ENCODE data around the gene B3GLCT. TPM values are rescaled to one million over a fixed set of nuclear protein-coding genes. Genes with fewer than 3 reads are reported as not detected.

Gene B3GLCT
- total and polyA plus RNA-seq, 2 experiments from 2014 or later, result 2.2 to 4.4 TPM

- TF ChIP-seq ETS1 (IDR thresholded peaks at IDR 0.05), result no peak
Observed at GRCh38 chr13:31200637-31200971, 829 bp downstream of the B3GLCT start (continued).

GRCh38 chr13:31201341-31202031 lies 1.7 kb downstream of the B3GLCT start:
- no peaks in the 10 kb centered on the region for H3K9me2 ChIP-seq (ENCODE audit: insufficient read depth)
- peaks cover 11% of the 10 kb centered on the region for H3K27me3 Mint-ChIP-seq (ENCODE audit: insufficient read depth, low read depth, poor library complexity)
- peaks cover 9% of the 10 kb centered on the region; the same call in 1 of the 2 replicates for H3K27me3 ChIP-seq (ENCODE audit: insufficient read depth)
- peak overlapping the region; percentile 75 for H3K4me3 Mint-ChIP-seq
- H4K20me1 ChIP-seq (replicated peaks; ENCODE audit: insufficient read depth), result no peaks in the 10 kb centered on the region
- ATAC-seq, result no peak
- no peaks in the 10 kb centered on the region for H3F3A ChIP-seq (replicated peaks; ENCODE audit: low read depth)
- peaks cover 7% of the 10 kb centered on the region for H3K4me1 ChIP-seq (ENCODE audit: insufficient read depth)
- H3K79me2 ChIP-seq (replicated peaks; ENCODE audit: insufficient read depth), result no peaks in the 10 kb centered on the region
- no peak for DNase-seq (ENCODE audit: low spot score)
- peak overlapping the region; percentile 89 for H3K4me2 ChIP-seq
- H3K4me3 ChIP-seq, result peak overlapping the region; percentile 59
- no peak overlapping the region for H3K27ac ChIP-seq (ENCODE audit: low read depth)
- no peak overlapping the region for H2AFZ ChIP-seq
- H3K27ac Mint-ChIP-seq, result no peak overlapping the region
- no peaks in the 10 kb centered on the region for H3K36me3 Mint-ChIP-seq (ENCODE audit: low read depth)
- no peaks in the 10 kb centered on the region for H3K36me3 ChIP-seq (ENCODE audit: insufficient read depth)
- H3K9me3 Mint-ChIP-seq, result no peaks in the 10 kb centered on the region; the same call in 2 of the 3 replicates
- peaks cover 17% of the 10 kb centered on the region for H3K4me1 Mint-ChIP-seq
- no peak for TF ChIP-seq ETS1 (IDR thresholded peaks at IDR 0.05)
- no peak for TF ChIP-seq CREB1 (CRISPR knock-in tag; IDR thresholded peaks at IDR 0.05; ENCODE audit: low read depth)
- no peak for TF ChIP-seq ZNF331 (CRISPR knock-in tag; IDR thresholded peaks at IDR 0.05; ENCODE audit: low read depth)
- TF ChIP-seq CTCF (conservative IDR thresholded peaks at IDR 0.05; ENCODE audit: low read depth in 2 of 2), result no peak
- no peak for TF ChIP-seq NANOG (IDR thresholded peaks at IDR 0.05; ENCODE audit: borderline replicate concordance)
- no peak for TF ChIP-seq EZH2phosphoT487 (IDR thresholded peaks at IDR 0.05; ENCODE audit: unreplicated experiment)
- no peak for TF ChIP-seq REST (IDR thresholded peaks at IDR 0.05; ENCODE audit: unreplicated experiment)
- no peak for TF ChIP-seq EZH2 (IDR thresholded peaks at IDR 0.05; ENCODE audit: low read depth, unreplicated experiment)
- TF ChIP-seq POLR2AphosphoS5 (IDR thresholded peaks at IDR 0.05; ENCODE audit: low read depth), result no peak
- TF ChIP-seq STAT1 (IDR thresholded peaks at IDR 0.05; ENCODE audit: unreplicated experiment), result no peak
- no peak for TF ChIP-seq JUNB (IDR thresholded peaks at IDR 0.05; ENCODE audit: unreplicated experiment)
- TF ChIP-seq ZNF114 (CRISPR knock-in tag; IDR thresholded peaks at IDR 0.05), result no peak
